ENCODE data around the gene TMEM182. TPM values are rescaled to one million over a fixed set of nuclear protein-coding genes. Genes with fewer than 3 reads are reported as not detected.

TMEM182 gene
- polyA plus RNA-seq, 1 donor from 2014 or later: 3.8 TPM

GRCh38 chr2:102801858-102802699 lies 40.2 kb downstream of the TMEM182 start:
- H3K4me2 ChIP-seq (ENCODE audit: low read length): no peak overlapping the region
- H3K79me2 ChIP-seq (replicated peaks; ENCODE audit: insufficient read depth, low read length): no peaks in the 10 kb centered on the region
- TF ChIP-seq SMC3 (conservative IDR thresholded peaks at IDR 0.05; ENCODE audit: poor library complexity): no peak
- no peak for TF ChIP-seq EP300 (conservative IDR thresholded peaks at IDR 0.05; ENCODE audit: poor library complexity, severe bottlenecking)
- no peak for TF ChIP-seq MXI1 (conservative IDR thresholded peaks at IDR 0.05; ENCODE audit: poor library complexity, severe bottlenecking)
- TF ChIP-seq RAD21 (conservative IDR thresholded peaks at IDR 0.05): no peak
- no peak for TF ChIP-seq REST (IDR thresholded peaks at IDR 0.05; ENCODE audit: borderline replicate concordance)
- TF ChIP-seq TAF1 (IDR thresholded peaks at IDR 0.05; ENCODE audit: low read depth): no peak
- peaks cover 10% of the 10 kb centered on the region for H3K9me3 ChIP-seq (ENCODE audit: low read length)
- no peaks in the 10 kb centered on the region for H3K36me3 ChIP-seq (ENCODE audit: insufficient read depth, low read length)
- H3K4me3 ChIP-seq (ENCODE audit: low read length): no peak overlapping the region
- H3K27me3 ChIP-seq (ENCODE audit: insufficient read depth, low read depth, low read length): no peaks in the 10 kb centered on the region
- no peaks in the 10 kb centered on the region for H4K20me1 ChIP-seq (ENCODE audit: insufficient read depth)
- no peak overlapping the region for H2AFZ ChIP-seq (ENCODE audit: low read depth, low read length)
- H3K9me2 ChIP-seq (ENCODE audit: insufficient read depth, low read length): no peaks in the 10 kb centered on the region
- H3F3A ChIP-seq (ENCODE audit: insufficient read depth, low read length, poor library complexity, severe bottlenecking): no peaks in the 10 kb centered on the region
- H3K9ac ChIP-seq (ENCODE audit: low read length): no peak overlapping the region
- H3K27ac ChIP-seq (ENCODE audit: low read length): no peak overlapping the region

- no peak overlapping the region for H3K4me3 ChIP-seq (ENCODE audit: low read length)
- H3F3A ChIP-seq (ENCODE audit: insufficient read depth, low read length, poor library complexity, severe bottlenecking): no peaks in the 10 kb centered on the region
- H2AFZ ChIP-seq (ENCODE audit: low read depth, low read length): no peak overlapping the region
- H3K9me3 ChIP-seq (ENCODE audit: low read length): peaks cover 10% of the 10 kb centered on the region
- no peaks in the 10 kb centered on the region for H3K27me3 ChIP-seq (ENCODE audit: insufficient read depth, low read depth, low read length)
- no peak overlapping the region for H3K9ac ChIP-seq (ENCODE audit: low read length)
- no peaks in the 10 kb centered on the region for H4K20me1 ChIP-seq (ENCODE audit: insufficient read depth)
- no peak overlapping the region for H3K27ac ChIP-seq (ENCODE audit: low read length)
- no peaks in the 10 kb centered on the region for H3K9me2 ChIP-seq (ENCODE audit: insufficient read depth, low read length)
- no peak for TF ChIP-seq TAF1 (IDR thresholded peaks at IDR 0.05; ENCODE audit: low read depth)
- TF ChIP-seq RAD21 (conservative IDR thresholded peaks at IDR 0.05): no peak
- no peak for TF ChIP-seq REST (IDR thresholded peaks at IDR 0.05; ENCODE audit: borderline replicate concordance)
- no peak for TF ChIP-seq POLR2AphosphoS5 (IDR thresholded peaks at IDR 0.05)
- no peak for TF ChIP-seq EP300 (conservative IDR thresholded peaks at IDR 0.05; ENCODE audit: poor library complexity, severe bottlenecking)
- no peak for TF ChIP-seq MXI1 (conservative IDR thresholded peaks at IDR 0.05; ENCODE audit: poor library complexity, severe bottlenecking)
- TF ChIP-seq CTCF (IDR thresholded peaks at IDR 0.05; ENCODE audit: poor library complexity, severe bottlenecking): no peak
- no peak for TF ChIP-seq SMC3 (conservative IDR thresholded peaks at IDR 0.05; ENCODE audit: poor library complexity)
- TF ChIP-seq EZH2 (IDR thresholded peaks at IDR 0.05; ENCODE audit: borderline replicate concordance, insufficient read depth, low read length, poor library complexity, severe bottlenecking): no peak
- H3K36me3 ChIP-seq (ENCODE audit: insufficient read depth, low read length): no peaks in the 10 kb centered on the region
- no peak overlapping the region for H3K4me2 ChIP-seq (ENCODE audit: low read length)
- no peaks in the 10 kb centered on the region for H3K79me2 ChIP-seq (replicated peaks; ENCODE audit: insufficient read depth, low read length)
Measured at GRCh38 chr2:102803041-102803896, 41.4 kb downstream of the TMEM182 start.

Data from neural cell (in vitro differentiated cells).